Measurements from ENCODE around the gene B3GALNT2.
"Not testable (repeated sequence)": the region's sequence is repeated elsewhere in the genome, so short reads cannot be mapped to it uniquely, and the experiment has no call there.

The B3GALNT2 gene

DNA sequence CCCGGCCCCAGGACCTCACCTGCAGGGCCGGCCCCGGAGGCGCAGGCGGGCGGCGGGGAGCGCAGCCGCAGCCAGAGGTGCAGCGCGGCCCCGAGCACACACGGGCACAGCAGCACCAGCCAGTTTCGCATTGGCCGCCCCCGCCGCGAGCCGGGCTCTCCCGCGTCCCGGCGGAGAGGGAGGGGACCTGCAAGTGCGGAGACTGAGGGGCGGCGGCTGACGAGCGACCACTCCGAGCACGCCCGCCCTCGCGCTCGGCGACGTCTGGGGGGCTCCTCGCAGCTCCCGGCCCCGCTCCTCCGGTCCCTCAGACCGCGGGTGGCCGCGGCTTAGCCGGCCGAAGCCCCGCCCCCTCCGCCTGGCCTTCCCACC is at the start of gene B3GALNT2:
TSS of gene B3GALNT2 (minus strand) at position 331 of the 372 bp plus-strand sequence. CDS start at position 131, 200 bp downstream.
- no peak for DNase-seq

DNA sequence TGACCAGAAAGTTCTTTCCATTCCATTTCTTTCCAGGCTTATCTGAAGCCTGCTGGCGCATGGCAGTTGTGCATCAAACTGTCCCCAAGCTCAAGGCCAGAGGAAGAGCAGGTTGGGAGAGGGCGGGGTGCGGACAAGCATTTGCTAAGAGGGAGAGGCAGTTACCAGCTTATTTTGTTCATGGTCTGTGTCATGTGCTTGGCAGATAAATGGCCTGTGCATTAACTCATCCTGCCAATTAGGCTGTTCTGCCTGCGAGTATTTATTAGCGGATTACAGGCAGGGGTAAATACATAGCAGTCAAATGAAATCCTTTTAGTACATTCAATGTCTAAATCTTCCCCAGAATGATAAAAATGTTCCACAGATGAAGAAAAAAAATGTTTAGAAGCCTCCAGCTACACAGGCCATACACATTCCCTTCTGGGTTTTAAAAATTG is 48.9 kb upstream of the B3GALNT2 start:
- no peak for DNase-seq

DNA sequence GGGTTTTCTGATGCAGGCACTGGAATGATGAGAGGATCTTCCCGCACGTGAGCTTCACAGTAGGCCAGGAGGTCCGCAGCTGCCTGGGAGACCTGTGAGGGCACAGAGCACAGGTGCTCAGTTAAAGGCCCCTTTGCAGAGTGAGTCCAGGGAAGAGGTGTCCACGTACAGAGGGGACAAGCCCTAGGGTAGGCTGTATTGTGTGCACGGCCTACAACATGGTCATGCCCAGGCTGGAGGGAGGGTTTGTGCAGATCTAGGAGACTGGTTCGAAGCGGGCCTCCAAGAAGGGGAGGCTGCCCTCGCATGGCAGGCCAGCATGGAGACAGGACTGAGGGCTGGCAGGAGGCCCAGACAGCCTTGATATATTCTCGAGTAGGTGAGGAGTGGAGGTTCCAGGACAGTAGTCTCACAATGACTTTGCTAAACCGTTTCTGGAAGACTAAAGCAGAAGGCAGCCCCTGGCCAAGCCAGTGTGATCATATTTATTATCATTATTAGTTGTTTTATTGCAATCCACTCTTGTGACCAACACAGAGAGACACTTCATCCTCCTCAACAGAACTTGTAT is 48.0 kb upstream of the B3GALNT2 start:
- no peak for DNase-seq

GRCh38 chr1:235549351-235550139 is 45.3 kb upstream of the B3GALNT2 start:
- no peak for DNase-seq

- not testable (repeated sequence) for DNase-seq
Observed at GRCh38 chr1:235546369-235547155, 42.3 kb upstream of the B3GALNT2 start.

- no peak for DNase-seq
Observed at GRCh38 chr1:235545292-235545930, 41.2 kb upstream of the B3GALNT2 start.

DNA sequence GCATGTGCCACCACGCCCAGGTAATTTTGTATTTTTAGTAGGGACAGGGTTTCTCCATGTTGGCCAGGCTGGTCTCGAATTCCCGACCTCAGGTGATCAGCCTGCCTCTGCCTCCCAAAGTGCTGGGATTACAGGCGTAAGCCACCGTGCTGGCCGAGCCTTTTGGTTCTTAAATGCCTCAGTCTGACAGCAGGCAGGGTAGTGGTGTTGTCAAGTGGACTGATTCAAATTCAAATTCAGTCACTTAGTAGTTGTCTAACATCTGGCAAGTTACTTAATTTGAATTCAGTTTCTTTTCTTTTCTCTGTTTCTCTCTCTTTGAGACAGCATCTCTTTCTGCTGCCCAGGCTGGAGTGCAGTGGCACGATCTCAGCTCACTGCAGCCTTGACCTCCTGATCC is 38.6 kb upstream of the B3GALNT2 start:
- not testable (repeated sequence) for DNase-seq

- no peak for DNase-seq
Observed at GRCh38 chr1:235533476-235534168, 29.4 kb upstream of the B3GALNT2 start.

GRCh38 chr1:235532360-235532759 is 28.1 kb upstream of the B3GALNT2 start:
- DNase-seq = no peak

- DNase-seq = no peak
Observed at GRCh38 chr1:235527196-235527814, 23.1 kb upstream of the B3GALNT2 start.

GRCh38 chr1:235525314-235525713 is 21.1 kb upstream of the B3GALNT2 start:
- DNase-seq = no peak

- no peak for DNase-seq
Observed at GRCh38 chr1:235516862-235517446, 12.7 kb upstream of the B3GALNT2 start.

DNA sequence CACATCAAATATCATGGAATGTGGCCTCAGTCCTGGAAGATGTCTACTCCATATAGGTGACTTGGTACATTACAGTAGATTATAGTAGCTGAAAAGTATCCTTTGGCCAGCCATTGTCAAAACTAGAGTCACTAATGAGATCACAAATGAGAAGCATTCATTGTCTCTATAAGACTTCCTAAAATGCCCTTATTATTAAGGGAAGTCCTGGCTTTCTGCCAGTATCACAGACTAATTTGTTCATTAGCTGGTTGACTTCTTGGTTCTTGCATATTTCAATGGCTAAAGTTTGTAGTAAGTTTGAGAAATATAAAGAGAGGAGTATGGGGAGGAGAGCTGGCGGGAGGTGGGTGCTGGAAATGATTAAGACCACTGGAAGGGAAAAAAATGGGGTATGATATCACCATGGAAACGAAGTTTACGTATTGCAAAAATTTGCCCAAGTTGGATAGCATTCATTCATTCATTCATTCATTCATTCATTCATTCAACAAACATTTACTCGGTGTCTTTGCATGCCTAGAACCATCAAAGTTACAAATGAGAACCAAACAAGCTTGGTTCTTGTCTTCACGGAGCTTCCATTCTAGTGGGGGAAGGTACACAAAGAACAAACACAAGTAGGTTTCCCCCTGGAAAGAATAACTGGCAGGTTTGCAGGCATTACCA is 11.7 kb upstream of the B3GALNT2 start:
- DNase-seq = no peak

DNA sequence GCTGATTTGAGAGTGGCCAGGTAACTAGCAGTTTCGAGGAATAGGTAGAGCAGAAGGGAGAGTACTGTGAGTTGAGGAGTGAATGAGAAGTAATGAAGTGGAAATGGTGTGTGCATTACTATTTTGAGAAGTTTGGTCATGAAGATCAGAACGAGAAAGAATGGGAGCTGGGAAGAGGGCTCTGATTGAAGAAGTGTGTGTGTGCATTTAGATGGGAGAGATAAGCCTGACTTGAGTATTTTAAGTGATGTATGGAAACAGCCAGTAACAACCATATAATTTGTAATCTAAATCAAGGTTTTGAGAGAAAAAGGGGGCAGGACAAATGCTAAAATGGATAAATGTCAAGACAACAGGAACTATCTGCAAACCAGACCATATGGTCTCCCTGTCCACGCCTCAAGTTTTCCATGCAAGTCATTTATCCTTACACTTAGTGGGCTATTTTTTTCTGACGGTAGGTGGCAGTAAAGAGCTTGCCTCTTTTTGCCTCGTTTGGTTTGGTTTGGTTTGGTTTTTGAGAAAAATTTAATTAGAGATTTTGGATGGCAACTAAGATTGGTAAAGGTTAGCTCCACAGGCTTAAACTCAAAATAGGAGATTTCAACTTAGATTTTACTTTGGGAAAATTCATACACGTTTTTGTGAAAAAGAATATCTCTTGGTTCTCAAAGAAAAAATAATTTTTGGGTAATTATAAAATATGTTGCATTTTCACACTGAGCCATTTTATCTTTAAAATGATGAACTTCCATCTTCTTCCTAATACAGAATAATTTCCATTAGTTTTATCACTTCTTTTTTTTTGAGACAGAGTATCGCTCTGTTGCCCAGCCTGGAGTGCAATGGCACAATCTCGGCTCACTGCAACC is 9.5 kb upstream of the B3GALNT2 start:
- no peak for DNase-seq

DNA sequence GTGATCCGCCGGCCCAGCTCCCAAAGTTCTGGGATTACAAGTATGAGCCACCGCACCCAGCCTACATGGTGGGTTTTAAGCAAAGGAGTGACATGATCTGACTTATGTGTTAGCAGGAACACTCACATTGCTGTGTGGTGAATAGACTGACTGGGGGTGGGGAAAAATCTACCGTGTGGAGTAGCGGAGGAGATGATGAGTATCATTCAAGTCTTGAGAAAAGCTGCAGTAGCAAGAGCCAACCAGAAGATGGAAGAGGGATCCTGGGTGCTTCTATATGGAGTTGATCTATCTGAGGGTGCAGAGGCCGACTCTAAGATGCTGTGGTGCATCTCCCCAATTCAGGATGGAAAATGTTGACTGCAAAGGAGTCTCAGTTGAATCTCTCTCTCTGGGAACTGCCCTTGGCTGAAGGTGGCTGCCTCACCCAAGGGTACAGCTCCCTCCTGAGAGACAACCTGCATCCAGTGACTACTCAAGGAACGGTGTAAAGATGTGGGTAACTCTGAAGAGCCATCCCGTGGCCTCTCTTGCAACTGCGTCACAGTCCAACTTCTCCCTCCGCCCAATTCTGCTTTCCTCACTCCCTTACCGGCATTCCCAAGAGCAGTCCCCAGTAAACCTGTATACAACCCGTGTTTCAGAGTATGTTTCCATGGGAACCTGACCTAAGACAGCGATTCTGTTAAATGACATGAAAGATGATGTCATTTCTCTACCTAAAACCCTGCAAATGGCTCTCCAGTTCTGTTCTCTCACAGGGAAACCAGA is 7.4 kb upstream of the B3GALNT2 start:
- no peak for DNase-seq

- no peak for DNase-seq
Observed at GRCh38 chr1:235510823-235511222, 6.6 kb upstream of the B3GALNT2 start.

DNA sequence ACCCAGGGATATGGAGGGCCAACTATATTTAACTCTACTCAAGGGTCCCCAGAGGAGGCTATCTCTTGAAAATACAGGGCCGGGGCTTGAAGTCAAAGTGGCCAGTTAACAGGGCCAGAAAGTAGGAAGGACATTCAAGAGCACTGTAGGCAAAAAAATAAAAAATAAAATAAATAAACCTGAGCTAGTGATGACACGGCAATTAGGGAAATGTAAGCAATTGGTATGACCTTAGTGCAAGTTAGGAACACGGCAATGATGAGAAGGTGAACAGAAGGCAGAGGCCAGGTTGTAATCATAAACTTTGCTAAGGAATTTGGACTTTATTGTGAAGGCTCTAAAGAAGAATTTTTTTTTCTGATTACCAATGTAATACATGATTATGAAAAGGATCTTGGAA is 3.4 kb upstream of the B3GALNT2 start:
- DNase-seq = no peak

GRCh38 chr1:235504494-235505222 is 406 bp upstream of the B3GALNT2 start:
- DNase-seq = peak; percentile 98
